ENCODE results near the gene VAV2. TPM values are rescaled to one million over a fixed set of nuclear protein-coding genes. Genes with fewer than 3 reads are reported as not detected.
"Not testable (repeated sequence)": the region's sequence is repeated elsewhere in the genome, so short reads cannot be mapped to it uniquely, and the experiment has no call there.

Gene VAV2
- total RNA-seq, 1 experiment from 2014 or later: 30.7 TPM

GRCh38 chr9:133767625-133768024 lies 224.5 kb downstream of the VAV2 start:
- CTCF ChIA-PET: no interaction called here
- no TSS peak for BruUV-seq (replicated peaks)
- Mint-ChIP-seq H3K4me1 (ENCODE audit: low read depth, unreplicated experiment) (no peaks in the 10 kb centered on the region), H3K36me3 (ENCODE audit: insufficient read depth, unreplicated experiment) (peaks cover 21% of the 10 kb centered on the region), H3K4me3 (ENCODE audit: low read depth, unreplicated experiment) (no peak overlapping the region), H3K27me3 (ENCODE audit: unreplicated experiment) (no peaks in the 10 kb centered on the region), H3K27ac (ENCODE audit: unreplicated experiment) (no peak overlapping the region), H3K9me3 (ENCODE audit: low read depth, unreplicated experiment) (peaks cover 2% of the 10 kb centered on the region)
- TF ChIP-seq CTCF (IDR thresholded peaks at IDR 0.05; ENCODE audit: unreplicated experiment): no peak
- no peak for DNase-seq
- intact Hi-C loops (cut with micrococcal nuclease; ENCODE audit: unreplicated experiment): no loop called here

GRCh38 chr9:133767008-133767407 lies 225.1 kb downstream of the VAV2 start:
- H3K27ac Mint-ChIP-seq (ENCODE audit: unreplicated experiment): no peak overlapping the region
- no TSS peak for BruUV-seq (replicated peaks)
- no peak for TF ChIP-seq CTCF (IDR thresholded peaks at IDR 0.05; ENCODE audit: unreplicated experiment)
- H3K4me3 Mint-ChIP-seq (ENCODE audit: low read depth, unreplicated experiment): no peak overlapping the region
- H3K9me3 Mint-ChIP-seq (ENCODE audit: low read depth, unreplicated experiment): peaks cover 2% of the 10 kb centered on the region
- H3K4me1 Mint-ChIP-seq (ENCODE audit: low read depth, unreplicated experiment): no peaks in the 10 kb centered on the region
- H3K27me3 Mint-ChIP-seq (ENCODE audit: unreplicated experiment): no peaks in the 10 kb centered on the region
- intact Hi-C loops (cut with micrococcal nuclease; ENCODE audit: unreplicated experiment): no loop called here
- DNase-seq: no peak
- H3K36me3 Mint-ChIP-seq (ENCODE audit: insufficient read depth, unreplicated experiment): peaks cover 21% of the 10 kb centered on the region
- CTCF ChIA-PET: no interaction called here

GRCh38 chr9:133766234-133766633 lies 225.9 kb downstream of the VAV2 start:
- H3K27ac Mint-ChIP-seq (ENCODE audit: unreplicated experiment); H3K4me3 Mint-ChIP-seq (ENCODE audit: low read depth, unreplicated experiment); H3K9me3 Mint-ChIP-seq (ENCODE audit: low read depth, unreplicated experiment); DNase-seq; CTCF ChIA-PET; H3K4me1 Mint-ChIP-seq (ENCODE audit: low read depth, unreplicated experiment); BruUV-seq (replicated peaks); intact Hi-C loops (cut with micrococcal nuclease; ENCODE audit: unreplicated experiment); H3K27me3 Mint-ChIP-seq (ENCODE audit: unreplicated experiment): not testable (repeated sequence)
- H3K36me3 Mint-ChIP-seq (ENCODE audit: insufficient read depth, unreplicated experiment): peaks cover 21% of the 10 kb centered on the region

GRCh38 chr9:133763272-133764183 lies 228.6 kb downstream of the VAV2 start:
- peaks cover 21% of the 10 kb centered on the region for H3K36me3 Mint-ChIP-seq (ENCODE audit: insufficient read depth, unreplicated experiment)
- CTCF ChIA-PET: no interaction called here
- no peaks in the 10 kb centered on the region for H3K4me1 Mint-ChIP-seq (ENCODE audit: low read depth, unreplicated experiment)
- H3K9me3 Mint-ChIP-seq (ENCODE audit: low read depth, unreplicated experiment): peaks cover 2% of the 10 kb centered on the region
- H3K27me3 Mint-ChIP-seq (ENCODE audit: unreplicated experiment): no peaks in the 10 kb centered on the region
- DNase-seq: no peak
- no peak overlapping the region for H3K27ac Mint-ChIP-seq (ENCODE audit: unreplicated experiment)
- H3K4me3 Mint-ChIP-seq (ENCODE audit: low read depth, unreplicated experiment): no peak overlapping the region
- TF ChIP-seq CTCF (IDR thresholded peaks at IDR 0.05; ENCODE audit: unreplicated experiment): no peak
- no TSS peak for BruUV-seq (replicated peaks)
- intact Hi-C loops (cut with micrococcal nuclease; ENCODE audit: unreplicated experiment): no loop called here

Measured in Calu3 (cell line).